Hippocampal formation (tissue), 2 donors: ENCODE measurements around the gene UPF1.
"Not testable (repeated sequence)": the region's sequence is repeated elsewhere in the genome, so short reads cannot be mapped to it uniquely, and the experiment has no call there.

Experiments used
- DNase-seq, 2 donors: peaks; one replicate each; lab custom pipeline; 2025; lab: John Stamatoyannopoulos, UW

UPF1 gene

GRCh38 chr19:18898607-18899408 is 67.0 kb downstream of the UPF1 start:
- no peak for DNase-seq

- no peak for DNase-seq
Measured at GRCh38 chr19:18899624-18900560, 68.1 kb downstream of the UPF1 start.

- no peak for DNase-seq
Measured at GRCh38 chr19:18900700-18901481, 69.1 kb downstream of the UPF1 start.

- no peak for DNase-seq
Measured at GRCh38 chr19:18901491-18901890, 69.7 kb downstream of the UPF1 start.

- not testable (repeated sequence) for DNase-seq
Measured at GRCh38 chr19:18902519-18902918, 70.8 kb downstream of the UPF1 start.

GRCh38 chr19:18903156-18904037 is 71.6 kb downstream of the UPF1 start:
- DNase-seq = no peak

GRCh38 chr19:18904334-18905057 is 72.7 kb downstream of the UPF1 start:
- DNase-seq = peak; percentile 36 to 40

GRCh38 chr19:18905058-18905456 is 73.3 kb downstream of the UPF1 start:
- DNase-seq = no peak

- DNase-seq = no peak
Measured at GRCh38 chr19:18905513-18906236, 73.9 kb downstream of the UPF1 start.

- DNase-seq = peak; percentile 80 to 84
Measured at GRCh38 chr19:18906605-18907519, 75.1 kb downstream of the UPF1 start.

- DNase-seq = no peak
Measured at GRCh38 chr19:18908917-18909619, 77.3 kb downstream of the UPF1 start.

GRCh38 chr19:18910010-18910409 is 78.3 kb downstream of the UPF1 start:
- no peak for DNase-seq

- DNase-seq = no peak
Measured at GRCh38 chr19:18910801-18911436, 79.2 kb downstream of the UPF1 start.

- DNase-seq = no peak
Measured at GRCh38 chr19:18912933-18913332, 81.2 kb downstream of the UPF1 start.

GRCh38 chr19:18913466-18913865 is 81.7 kb downstream of the UPF1 start:
- DNase-seq = no peak

- peak; percentile 67 to 68 for DNase-seq
Measured at GRCh38 chr19:18915639-18916038, 83.9 kb downstream of the UPF1 start.

- not testable (repeated sequence) for DNase-seq
Measured at GRCh38 chr19:18917593-18917992, 85.8 kb downstream of the UPF1 start.
